ENCODE data around the gene KCND3.

KCND3 gene

GRCh38 chr1:111778066-111778465 is 211.4 kb downstream of the KCND3 start:
- H3K4me3 ChIP-seq (ENCODE audit: low read length) = no peak overlapping the region
- no peaks in the 10 kb centered on the region for H3F3A ChIP-seq (ENCODE audit: control insufficient read depth, insufficient read depth)
- no peaks in the 10 kb centered on the region for H3K4me1 ChIP-seq (ENCODE audit: control insufficient read depth, low read length)
- H3K4me2 ChIP-seq (ENCODE audit: low read length) = no peak overlapping the region
- H3K36me3 ChIP-seq (ENCODE audit: control insufficient read depth, low read length) = no peaks in the 10 kb centered on the region
- no peaks in the 10 kb centered on the region for H4K20me1 ChIP-seq (ENCODE audit: control insufficient read depth, insufficient read depth, low read depth, low read length)
- H3K9me2 ChIP-seq (replicated peaks; ENCODE audit: control insufficient read depth, low read length) = no peaks in the 10 kb centered on the region
- no peaks in the 10 kb centered on the region for H3K79me2 ChIP-seq (ENCODE audit: control insufficient read depth, low read length)
- no peak overlapping the region for H3K27ac ChIP-seq (ENCODE audit: low read depth, low read length)
- no peak for TF ChIP-seq CTCF (IDR thresholded peaks at IDR 0.05; ENCODE audit: low read depth, low read length, poor library complexity, severe bottlenecking)
- TF ChIP-seq EZH2phosphoT487 (IDR thresholded peaks at IDR 0.05; ENCODE audit: borderline replicate concordance, low read length) = no peak
- peaks cover 7% of the 10 kb centered on the region; the same call in 1 of the 2 replicates for H3K27me3 ChIP-seq (ENCODE audit: control insufficient read depth, low read length)
- no peaks in the 10 kb centered on the region for H3K9me3 ChIP-seq (ENCODE audit: control insufficient read depth, insufficient read depth, low read length)

- Histone ChIP-seq H3K4me1 (ENCODE audit: control insufficient read depth, low read length) (no peaks in the 10 kb centered on the region), H3K36me3 (ENCODE audit: control insufficient read depth, low read length) (no peaks in the 10 kb centered on the region), H3K4me3 (ENCODE audit: low read length) (no peak overlapping the region), H4K20me1 (ENCODE audit: control insufficient read depth, insufficient read depth, low read depth, low read length) (no peaks in the 10 kb centered on the region; the same call in 1 of the 2 replicates), H3K4me2 (ENCODE audit: low read length) (no peak overlapping the region), H3K9me2 (replicated peaks; ENCODE audit: control insufficient read depth, low read length) (no peaks in the 10 kb centered on the region), H3K27me3 (ENCODE audit: control insufficient read depth, low read length) (peaks cover 4% of the 10 kb centered on the region; the same call in 1 of the 2 replicates), H3K79me2 (ENCODE audit: control insufficient read depth, low read length) (no peaks in the 10 kb centered on the region), H3F3A (ENCODE audit: control insufficient read depth, insufficient read depth) (no peaks in the 10 kb centered on the region), H3K27ac (ENCODE audit: low read depth, low read length) (no peak overlapping the region), H3K9me3 (ENCODE audit: control insufficient read depth, insufficient read depth, low read length) (no peaks in the 10 kb centered on the region)
- no peak for TF ChIP-seq CTCF (IDR thresholded peaks at IDR 0.05; ENCODE audit: low read depth, low read length, poor library complexity, severe bottlenecking)
- no peak for TF ChIP-seq EZH2phosphoT487 (IDR thresholded peaks at IDR 0.05; ENCODE audit: borderline replicate concordance, low read length)
Observed at GRCh38 chr1:111777301-111777700, 212.2 kb downstream of the KCND3 start.

- no peak overlapping the region for H3K27ac ChIP-seq (ENCODE audit: low read depth, low read length)
- no peaks in the 10 kb centered on the region for H3F3A ChIP-seq (ENCODE audit: control insufficient read depth, insufficient read depth)
- no peaks in the 10 kb centered on the region; the same call in 1 of the 2 replicates for H4K20me1 ChIP-seq (ENCODE audit: control insufficient read depth, insufficient read depth, low read depth, low read length)
- no peaks in the 10 kb centered on the region for H3K4me1 ChIP-seq (ENCODE audit: control insufficient read depth, low read length)
- H3K9me2 ChIP-seq (replicated peaks; ENCODE audit: control insufficient read depth, low read length) = no peaks in the 10 kb centered on the region
- no peak for TF ChIP-seq EZH2phosphoT487 (IDR thresholded peaks at IDR 0.05; ENCODE audit: borderline replicate concordance, low read length)
- TF ChIP-seq CTCF (IDR thresholded peaks at IDR 0.05; ENCODE audit: low read depth, low read length, poor library complexity, severe bottlenecking) = no peak
- no peaks in the 10 kb centered on the region for H3K79me2 ChIP-seq (ENCODE audit: control insufficient read depth, low read length)
- H3K4me3 ChIP-seq (ENCODE audit: low read length) = no peak overlapping the region
- no peaks in the 10 kb centered on the region for H3K9me3 ChIP-seq (ENCODE audit: control insufficient read depth, insufficient read depth, low read length)
- peaks cover 4% of the 10 kb centered on the region; the same call in 1 of the 2 replicates for H3K27me3 ChIP-seq (ENCODE audit: control insufficient read depth, low read length)
- no peaks in the 10 kb centered on the region; the same call in 1 of the 2 replicates for H3K36me3 ChIP-seq (ENCODE audit: control insufficient read depth, low read length)
- H3K4me2 ChIP-seq (ENCODE audit: low read length) = no peak overlapping the region
Observed at GRCh38 chr1:111776861-111777260, 212.6 kb downstream of the KCND3 start.
